Activated CD8-positive, alpha-beta memory T cell treated with anti-CD3 and anti-CD28 coated beads, Interleukin-2, amount 50 U/mL, for 48 hours (primary cell): Measurements from ENCODE around the gene ARL16.

ENCODE experiments used
- DNase-seq: peaks from one replicate; pipeline ENCODE4 v3.0.0-alpha.2; 2020

The ARL16 gene

DNA sequence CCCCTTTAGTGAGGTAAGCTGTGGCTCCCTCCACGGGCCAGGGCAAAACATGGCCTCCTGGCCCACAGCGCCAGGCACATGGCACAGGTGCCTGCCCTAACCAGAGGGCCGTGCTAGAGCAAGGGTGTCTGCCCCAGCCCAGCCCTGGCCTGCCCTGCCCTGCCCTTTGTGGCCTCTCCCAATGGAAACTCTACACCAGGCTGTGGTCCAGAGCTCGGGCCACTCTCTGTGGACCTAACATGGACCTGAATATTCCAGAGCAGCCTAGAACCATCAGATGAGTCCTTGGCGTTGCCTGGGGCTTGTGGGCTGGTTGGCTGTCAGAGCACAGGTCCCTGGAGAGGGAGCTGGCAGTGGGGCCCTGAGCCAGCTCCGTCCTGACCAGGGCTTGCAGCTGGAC is 11.6 kb upstream of the ARL16 start:
- DNase-seq: no peak

DNA sequence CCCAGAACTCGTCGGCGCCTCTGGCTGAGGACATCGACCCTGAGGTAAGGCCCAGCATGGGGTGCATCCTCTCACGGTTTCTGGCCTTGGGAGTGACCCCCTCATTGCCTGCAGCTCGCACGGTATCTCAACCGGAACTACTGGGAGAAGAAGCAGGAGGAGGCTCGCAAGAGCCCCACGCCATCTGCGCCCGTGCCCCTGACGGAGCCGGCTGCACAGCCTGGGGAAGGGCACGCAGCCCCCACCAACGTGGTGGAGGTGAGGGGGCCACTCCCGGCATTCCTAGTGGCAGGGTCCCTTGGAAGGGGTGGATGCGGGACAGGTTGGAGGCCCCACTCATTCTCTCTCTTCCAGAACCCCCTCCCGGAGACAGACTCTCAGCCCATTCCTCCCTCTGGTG is 11.2 kb upstream of the ARL16 start:
- DNase-seq: no peak

DNA sequence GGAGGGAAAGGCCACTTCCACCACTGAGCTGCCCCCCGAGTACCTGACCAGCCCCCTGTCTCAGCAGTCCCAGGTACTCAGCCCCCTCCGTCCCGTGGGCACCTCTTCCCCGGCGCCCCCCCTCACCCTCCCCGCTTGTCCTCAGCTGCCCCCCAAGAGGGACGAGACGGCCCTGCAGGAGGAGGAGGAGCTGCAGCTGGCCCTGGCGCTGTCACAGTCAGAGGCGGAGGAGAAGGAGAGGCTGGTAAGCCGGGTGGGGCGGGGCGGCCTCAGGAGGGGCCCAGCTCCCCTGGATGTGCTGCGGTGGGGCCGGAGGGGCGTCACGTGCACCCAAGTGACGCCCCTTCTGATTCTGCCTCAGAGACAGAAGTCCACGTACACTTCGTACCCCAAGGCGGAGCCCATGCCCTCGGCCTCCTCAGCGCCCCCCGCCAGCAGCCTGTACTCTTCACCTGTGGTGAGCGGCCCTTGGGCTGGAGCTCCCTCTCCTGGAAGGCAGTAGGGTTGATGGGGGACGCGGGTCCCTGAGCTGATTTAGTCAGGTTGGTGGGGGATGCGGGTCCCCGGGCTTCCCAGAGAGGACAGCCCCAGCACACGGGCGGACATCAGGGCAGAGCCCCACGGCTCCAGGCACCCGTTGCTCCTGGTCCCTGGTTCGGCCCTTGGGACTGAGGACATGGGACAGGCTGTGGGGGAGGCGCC is 10.1 kb upstream of the ARL16 start:
- DNase-seq: no peak

DNA sequence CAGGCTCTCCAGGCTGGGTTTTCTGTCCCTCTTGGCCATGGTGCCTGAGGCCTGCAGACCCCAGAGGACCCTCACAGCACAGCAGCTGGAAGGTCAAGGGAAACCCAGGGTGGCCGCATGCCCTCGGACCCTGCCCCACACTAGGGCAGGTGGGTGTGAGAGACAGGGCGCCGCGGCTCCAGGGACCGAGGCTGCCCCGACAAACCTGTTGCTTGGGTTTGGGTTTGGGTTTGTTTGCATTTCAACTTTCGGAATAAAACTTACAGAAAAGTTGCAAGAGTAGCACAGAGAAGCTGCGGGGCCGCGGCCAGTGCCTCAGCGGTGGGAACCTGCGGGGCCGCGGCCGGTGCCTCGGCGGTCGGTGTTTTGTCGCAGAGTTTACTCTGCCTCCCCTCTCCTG is 8.0 kb upstream of the ARL16 start:
- DNase-seq: no peak

DNA sequence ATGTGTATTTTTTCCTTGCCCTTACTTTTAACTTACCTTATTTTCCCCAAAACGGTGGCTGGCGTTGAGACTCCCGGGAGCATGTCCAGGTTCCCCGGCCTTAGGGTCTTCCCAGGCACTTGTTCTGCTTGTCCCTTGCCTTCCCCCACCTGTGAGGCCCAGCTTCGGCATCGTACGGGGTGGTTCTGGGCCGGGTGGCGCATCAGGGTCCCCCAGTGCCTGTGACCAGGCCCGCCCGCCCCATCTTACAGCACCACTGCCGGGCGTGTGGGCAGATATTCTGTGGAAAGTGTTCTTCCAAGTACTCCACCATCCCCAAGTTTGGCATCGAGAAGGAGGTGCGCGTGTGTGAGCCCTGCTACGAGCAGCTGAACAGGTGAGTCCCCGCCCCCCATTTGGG is 7.6 kb upstream of the ARL16 start:
- DNase-seq: no peak

DNA sequence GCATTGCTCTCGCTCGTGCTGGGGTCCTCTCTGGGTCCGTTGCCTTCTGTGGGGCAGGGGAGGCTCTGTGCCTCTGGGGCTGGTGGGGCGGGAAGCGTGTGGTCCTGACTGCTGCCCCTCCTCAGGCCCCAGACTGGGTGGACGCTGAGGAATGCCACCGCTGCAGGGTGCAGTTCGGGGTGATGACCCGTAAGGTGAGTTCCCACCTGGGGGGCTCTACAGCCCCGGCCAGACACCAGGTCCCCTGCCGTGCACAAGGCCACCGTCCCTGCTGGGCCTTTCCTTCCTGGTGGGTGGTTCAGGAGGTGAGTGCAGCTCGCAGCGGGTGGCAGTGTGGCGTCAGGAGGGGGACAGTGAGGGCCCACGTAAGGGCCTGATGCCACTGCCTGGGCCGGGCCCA is 7.0 kb upstream of the ARL16 start:
- DNase-seq: no peak

DNA sequence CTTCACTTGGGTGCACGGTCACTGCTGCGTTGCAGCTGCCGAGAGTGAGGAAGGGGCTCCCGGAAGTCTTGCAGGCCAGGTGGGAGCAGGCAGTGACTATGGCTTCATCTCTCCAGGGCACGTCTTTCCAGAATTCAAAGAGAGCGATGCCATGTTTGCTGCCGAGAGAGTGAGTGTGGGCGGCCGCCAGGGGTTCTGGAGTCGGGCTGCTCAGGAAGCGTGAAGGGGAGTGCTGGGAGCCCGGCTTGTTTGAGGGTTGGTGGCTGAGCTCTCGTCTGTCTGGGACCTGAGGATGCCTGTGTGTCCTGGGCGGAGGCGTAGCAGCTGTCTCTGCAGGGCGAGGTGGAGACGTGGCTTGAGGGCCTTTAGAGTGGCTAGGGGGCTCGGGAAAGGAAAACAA is 6.5 kb upstream of the ARL16 start:
- DNase-seq: no peak

DNA sequence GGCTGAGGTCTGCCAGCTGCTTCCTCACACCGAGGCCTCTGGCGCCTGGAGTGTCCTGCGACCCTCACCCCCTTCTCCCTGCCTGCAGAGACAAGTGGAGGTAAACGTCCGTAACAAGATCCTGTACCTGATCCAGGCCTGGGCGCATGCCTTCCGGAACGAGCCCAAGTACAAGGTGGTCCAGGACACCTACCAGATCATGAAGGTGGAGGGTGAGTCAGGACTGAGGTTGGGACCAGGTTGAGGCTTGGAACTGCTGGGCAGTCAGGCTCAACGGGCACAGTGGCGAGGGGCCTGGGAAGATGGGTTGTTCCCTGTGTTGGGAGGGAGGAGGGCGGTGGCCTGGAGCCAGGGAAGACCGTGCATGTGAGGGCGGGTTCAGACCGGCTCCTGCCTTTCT is 5.0 kb upstream of the ARL16 start:
- no peak for DNase-seq

DNA sequence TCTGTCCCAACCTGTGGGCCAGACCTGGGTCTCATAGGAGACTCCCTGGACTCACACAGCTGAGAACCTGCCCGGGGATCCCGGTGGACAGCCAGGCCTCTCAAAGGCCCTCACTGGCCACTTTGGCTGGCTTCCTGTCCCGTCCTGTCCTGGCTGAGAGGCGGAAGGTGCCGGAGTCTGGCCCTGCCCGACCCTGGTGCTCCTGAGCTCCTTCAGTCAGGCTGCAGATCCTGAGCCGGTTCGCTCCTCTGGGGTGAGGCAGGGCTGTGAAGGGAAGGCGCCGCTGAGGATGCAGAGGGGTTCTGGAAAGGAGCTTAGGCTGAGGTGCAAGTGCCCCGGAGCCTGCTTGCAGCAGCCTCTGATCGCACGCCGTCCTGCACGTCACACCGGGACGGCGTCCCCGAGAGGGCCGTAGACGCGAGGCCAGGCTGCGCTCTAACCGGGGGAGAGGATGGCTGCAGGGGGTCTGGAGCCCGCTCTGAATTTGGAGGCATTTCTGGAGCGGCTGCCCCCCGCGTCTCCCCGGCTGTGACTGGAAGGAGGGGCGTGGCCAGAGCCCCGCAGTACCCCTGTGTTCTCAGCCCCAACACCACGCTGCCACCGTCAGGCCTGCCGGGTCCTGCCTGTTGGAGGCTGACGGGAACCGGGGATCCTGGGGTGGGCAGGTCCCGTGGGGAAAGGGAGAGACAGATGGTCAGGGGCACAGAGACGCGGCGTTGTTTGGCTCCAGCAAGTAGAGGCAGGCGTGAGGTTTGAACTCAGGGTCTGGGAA is 4.4 kb upstream of the ARL16 start:
- no peak for DNase-seq

DNA sequence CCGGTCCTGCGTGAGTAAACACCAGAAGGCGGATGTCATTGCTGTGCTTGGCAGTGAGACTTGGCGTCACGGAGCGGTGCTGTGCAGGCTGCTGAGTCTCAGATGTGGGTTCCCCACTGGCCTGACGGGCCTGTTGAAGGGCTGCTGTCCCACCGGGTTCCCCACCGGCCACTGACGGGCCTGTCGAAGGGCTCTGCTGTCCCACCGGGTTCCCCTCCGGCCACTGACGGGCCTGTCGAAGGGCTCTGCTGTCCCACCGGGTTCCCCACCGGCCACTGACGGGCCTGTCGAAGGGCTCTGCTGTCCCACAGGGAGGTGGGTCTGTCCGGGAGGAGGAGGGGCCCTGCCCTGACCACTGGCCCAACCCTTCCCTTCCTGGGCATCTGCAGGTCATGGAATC is 3.0 kb upstream of the ARL16 start:
- DNase-seq: no peak

DNA sequence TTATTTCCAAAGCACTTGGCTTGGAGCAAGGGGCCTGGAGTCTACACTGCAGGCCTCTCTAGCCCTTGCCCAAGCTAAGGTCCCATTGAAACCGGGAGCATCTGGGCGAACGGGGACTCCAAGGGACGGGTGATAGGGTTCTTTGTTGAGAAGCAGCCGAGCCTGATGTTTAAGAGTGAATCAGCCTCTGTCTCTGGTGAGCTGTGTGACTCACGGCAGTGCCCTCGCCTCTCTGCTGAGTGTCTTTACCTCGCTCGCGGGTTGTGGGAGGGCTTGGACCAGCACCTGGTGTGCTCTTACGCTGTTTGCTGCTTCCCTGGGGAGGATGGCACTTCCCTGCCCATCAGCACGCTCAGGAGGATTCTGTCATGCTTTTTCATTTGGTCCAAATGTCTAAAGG is 1.5 kb upstream of the ARL16 start:
- peak; percentile 77 for DNase-seq

DNA sequence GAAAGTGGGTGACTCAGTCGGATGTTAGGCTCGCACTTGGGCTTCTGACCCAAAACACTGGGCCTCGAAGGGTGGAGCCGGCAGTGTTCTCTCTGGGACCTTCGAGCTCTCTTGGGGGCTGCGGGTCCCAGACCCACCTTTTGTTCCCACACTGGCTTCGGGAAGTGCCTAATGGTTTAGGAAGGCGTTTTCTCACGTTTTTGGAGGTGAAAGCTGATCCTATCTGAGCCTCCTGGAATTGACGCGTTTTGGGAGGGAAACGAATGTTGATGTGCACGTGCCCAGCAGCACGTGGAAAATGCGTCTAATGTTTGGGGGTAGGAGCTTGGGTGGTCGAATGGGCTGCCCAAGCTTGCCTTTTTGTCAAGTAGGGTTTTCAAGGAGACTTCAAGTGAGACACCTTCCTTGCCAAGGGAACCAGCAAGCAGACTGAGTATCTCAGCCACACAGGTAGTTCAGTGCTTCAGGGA is 880 bp upstream of the ARL16 start:
- no peak for DNase-seq

DNA sequence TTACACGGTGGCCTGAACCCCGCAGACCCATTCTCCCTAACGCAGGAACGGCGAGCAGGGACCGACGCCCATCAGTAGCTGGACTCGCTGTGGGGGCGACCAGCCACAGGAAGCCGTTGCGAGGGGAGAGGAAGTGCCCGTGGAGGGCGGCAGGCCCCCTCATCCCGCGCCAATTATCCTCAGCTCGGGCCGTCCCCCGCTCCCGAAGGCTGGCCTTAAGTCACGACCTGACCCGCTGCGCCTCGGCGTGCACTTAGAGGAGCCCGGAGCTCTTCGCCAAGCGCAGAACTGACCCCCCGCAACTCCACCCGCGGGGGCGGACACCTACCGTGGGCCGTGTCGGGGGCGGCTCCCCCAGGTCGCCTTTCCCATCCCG is 401 bp downstream of the ARL16 start:
- DNase-seq: no peak

DNA sequence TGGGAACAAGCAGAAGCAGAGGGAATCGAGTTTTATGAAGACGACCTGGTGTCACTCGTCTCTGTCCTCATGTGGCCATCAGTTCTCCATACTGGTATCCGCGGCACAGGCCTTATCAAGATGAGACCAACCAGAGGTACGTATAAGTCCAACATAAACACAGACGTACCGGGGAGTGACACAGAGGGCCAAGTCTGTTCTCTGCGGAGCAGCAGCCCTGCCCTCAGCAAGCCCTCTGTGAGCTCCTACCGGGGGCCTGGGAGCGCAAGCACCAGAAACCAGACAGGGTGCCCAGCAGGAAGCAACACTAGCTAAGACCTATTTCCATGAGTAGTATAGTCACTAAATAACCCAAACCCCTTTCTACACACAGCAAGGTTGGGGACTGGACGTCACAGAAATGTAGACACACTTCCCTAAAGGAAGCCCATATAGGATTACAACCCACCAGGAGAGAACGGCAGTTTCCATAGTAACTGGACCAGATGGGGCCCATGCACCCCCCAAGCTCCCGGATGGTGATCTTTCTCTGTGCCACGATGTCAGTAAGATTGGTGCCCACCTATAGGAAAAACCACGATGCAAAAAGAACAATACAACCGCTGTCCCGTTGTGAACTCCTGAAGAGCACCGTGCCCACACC is 911 bp downstream of the ARL16 start:
- no peak for DNase-seq

DNA sequence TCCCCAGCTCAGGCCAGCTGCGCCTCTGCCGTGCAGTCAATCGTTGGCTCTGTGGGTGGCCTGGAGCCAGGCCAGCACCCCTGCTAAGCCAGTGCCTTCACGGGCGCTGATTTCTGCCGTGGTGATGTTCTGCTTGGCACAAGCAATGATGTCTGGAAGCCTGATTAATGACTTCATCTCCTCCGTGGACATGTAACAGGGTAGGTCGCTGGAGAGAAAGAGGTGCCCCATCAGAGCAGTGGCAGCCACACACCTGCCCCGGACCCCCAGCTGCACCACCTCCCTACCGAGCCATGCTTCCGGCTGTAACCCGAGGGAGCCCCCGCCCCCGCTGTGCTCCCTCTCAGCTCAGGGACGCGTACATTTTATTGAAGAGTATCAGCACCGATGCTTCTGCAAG is 1.9 kb downstream of the ARL16 start:
- no peak for DNase-seq

DNA sequence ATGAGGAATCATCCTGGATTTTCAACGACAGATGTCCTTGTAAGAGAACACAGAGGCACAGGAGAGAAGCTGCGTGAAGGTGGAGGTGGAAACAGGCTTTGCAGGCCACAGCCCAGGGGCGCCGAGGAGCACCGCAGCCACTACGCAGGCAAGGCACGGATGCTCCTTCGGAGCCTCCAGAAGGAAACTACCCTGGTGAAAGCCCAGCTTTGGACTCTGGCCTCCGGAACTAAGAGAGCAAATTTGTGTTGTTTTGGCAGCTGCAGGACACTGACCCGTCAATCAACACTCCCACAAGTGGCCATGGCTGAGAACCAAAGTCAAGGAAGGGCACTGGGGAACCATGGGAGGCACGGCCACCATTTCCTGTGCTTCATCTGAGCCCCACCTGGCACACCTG is 3.4 kb downstream of the ARL16 start:
- no peak for DNase-seq

DNA sequence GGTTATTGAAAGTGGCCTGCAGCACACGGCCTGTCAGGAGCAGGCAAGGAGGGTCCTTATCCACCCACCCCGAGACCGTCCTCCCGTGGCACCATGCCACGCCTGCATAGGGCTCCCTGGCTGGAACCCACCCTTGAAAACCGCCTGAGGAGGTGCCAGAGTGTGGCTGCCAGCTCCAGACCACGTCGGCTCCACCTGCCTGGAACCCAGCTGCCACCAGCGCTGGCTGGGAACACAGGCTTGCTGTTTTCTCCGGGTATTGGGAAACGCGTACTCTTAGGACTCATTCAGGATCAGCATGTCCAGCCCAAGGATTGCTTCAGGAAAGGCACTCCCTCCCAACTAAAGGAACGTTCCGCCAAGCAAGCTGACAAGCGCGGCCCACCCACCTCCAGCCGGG is 6.7 kb downstream of the ARL16 start:
- no peak for DNase-seq

DNA sequence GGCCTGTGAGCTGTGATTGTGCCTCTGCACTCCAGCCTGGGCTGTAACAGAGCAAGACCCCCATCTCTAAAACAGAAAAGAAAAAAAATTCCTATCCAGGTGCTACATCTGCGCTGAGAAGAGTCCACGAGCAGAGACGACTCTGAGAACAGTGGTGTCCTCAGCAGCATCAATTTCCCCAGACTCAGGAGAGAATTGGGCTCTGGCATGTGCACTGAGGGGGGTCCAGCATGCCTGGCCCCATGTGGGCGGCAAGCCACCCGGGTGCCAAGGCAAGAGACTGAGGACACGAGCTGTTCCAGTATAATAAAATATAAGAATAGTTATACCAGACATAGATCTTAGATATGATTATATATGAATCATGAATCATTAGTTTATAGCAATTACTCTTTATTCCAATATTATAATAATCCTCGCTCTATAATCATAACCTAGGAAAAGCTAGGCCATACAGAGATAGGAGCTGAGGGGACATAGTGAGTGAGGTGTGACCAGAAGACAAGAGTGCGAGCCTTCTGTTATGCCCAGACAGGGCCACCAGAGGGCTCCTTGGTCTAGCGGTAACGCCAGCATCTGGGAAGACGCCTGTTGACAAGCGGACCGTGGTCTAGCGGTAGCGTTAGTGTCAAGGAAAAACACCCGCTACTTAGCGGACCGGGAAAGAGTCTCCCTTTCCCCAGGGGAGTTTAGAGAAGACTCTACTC is 7.9 kb downstream of the ARL16 start:
- peak; percentile 70 for DNase-seq

DNA sequence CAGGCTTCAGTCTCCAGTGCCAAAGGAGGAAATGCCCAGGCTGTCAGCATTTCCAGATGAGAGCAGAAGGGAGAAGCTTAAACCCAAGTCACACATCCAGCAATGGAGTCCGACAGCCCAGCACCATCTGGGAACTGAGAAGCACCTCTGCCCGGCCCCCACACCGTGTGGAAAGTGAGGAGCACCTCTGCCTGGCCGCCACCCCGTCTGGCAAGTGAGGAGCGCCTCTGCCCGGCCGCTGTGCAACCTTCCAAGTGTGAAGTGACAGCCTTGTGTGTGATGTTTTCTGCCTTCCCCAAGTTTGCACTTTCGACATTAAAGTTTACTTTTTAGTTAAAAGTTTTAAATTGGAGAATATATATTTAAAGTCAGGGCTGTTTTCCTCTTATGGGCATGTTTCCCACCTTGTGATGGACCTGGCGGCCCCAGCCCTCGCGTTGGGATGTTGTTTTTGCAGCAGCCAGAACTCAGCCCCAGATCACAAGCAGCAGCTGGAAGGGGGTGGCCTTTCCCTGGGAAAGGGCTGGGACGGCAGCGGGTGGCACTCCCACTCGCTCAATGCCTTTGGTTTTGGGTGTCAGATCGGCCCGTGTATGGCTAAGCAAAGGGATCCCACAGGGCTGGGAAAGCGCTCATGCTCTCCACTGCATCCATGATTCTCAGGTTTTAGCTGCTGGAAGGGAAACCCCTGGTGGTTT is 9.9 kb downstream of the ARL16 start:
- no peak for DNase-seq

DNA sequence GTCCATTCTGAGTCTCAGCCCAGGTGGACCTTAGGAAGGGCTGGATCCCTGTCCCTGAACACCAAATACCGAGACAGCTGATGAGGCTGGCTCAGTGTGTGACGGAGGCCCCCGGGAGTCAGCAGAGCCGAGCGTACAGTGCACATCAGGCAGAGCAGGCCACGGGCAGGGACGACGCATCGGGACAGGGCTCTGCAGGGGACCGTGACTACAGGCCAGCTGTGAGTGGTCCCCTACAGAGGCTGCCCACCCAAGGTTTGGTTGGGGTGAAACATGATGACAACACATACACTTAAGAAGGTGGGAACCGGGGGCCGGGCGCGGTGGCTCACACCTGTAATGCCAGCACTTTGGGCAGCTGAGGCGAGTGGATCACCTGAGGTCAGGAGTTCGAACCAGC is 10.6 kb downstream of the ARL16 start:
- no peak for DNase-seq

DNA sequence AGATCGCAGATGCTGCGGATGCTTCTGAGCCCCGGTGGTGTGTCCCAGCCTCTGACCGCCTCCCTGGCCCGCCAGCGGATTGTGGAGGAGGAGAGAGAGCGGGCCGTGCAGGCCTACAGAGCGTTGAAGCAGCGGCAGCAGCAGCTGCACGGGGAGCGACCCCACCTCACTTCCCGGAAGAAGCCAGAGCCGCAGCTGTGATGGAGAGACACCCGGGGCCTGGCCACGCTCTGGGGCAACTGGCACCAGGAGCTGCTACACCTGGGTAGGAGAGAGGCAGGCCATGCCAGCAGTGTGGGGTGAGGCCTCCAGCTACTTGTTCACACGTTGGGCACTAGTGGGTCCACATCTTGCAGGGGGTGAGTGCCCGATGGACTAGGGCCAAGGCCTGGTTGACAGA is 11.1 kb downstream of the ARL16 start:
- no peak for DNase-seq

DNA sequence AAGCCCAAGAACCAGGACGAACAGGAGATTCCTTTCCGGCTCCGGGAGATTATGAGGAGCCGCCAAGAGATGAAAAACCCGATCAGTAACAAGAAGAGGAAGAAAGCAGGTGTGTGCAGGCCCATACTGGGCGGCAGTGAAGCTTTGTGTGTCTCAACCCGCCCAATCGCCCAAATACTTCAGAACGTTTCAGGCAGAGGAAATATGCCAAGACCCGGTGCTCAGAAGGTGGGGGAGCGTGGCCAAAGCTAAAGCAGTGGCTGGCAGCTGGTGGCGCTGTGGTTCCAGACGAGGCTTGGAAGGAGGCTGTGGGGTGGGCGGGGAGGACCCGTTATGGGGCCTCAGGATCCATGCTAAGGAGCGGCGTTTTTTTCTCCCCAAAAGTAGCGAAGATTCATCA is 15.8 kb downstream of the ARL16 start:
- DNase-seq: no peak
